ENCODE measurements around the gene MITF.
"Not testable (repeated sequence)": the region's sequence is repeated elsewhere in the genome, so short reads cannot be mapped to it uniquely, and the experiment has no call there.

Gene MITF

DNA sequence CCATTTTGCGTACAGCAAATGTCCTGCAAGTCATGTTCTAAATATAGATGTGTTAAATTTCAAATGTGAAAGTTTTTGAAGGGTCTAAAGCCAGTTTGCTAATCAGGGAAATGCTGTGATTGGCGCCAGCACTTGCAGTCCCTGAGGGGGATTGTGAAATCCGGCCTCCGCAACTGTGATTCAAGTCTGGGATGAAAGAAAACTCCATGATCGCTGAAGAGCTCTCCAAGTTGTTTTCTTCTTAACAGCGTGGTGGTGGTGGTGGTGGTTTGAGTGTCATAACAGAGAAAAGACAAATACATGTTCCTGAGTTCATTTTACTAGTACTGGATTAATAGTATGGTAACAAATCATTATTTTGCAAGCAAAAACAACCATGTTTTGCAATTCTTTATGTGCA, 51.8 kb downstream of the MITF start:
- no peak for DNase-seq

DNA sequence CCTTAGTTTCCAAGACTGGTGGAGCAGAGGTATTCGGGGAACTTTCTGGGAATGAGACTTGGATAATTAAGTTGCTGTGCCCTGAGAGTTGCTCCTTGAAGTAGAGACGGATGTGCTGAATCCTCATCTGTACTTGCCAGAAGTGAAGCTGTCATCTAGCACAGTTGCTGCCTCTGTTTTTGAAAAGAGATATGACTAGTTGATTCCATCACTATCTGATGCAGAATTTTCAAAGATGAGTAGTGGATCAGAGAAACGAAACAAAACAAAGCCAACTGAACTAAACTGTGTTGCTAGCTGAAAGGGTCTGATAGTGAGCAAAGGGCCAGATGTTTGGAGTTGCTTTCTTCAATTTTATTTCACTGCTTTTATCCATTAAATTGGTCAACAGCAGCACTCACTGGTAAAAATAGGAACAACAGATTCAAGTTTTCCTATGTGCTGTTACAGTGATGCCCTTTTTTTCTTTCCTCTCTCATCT, 52.7 kb downstream of the MITF start:
- DNase-seq = no peak

DNA sequence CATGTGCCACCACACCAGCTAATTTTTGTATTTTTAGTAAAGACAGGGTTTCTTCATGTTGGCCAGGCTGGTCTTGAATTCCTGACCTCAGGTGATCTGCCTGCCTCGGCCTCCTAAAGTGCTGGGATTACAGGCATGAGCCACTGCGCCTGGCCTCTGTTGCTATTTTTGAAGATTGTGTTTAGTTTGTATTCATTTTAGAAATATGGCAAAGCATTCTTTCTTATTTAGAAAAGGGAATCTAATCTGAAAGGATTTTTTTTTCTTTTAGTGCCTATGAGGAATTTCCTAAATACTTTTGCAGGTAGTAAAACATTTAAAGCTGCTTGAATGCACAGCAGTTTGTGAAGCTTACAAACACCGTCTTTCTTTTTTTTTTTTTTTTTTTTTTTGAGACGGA, 56.9 kb downstream of the MITF start:
- DNase-seq = not testable (repeated sequence)

- DNase-seq = no peak
Measured at GRCh38 chr3:69803681-69804270, 64.5 kb downstream of the MITF start.

- DNase-seq = no peak
Measured at GRCh38 chr3:69805491-69805890, 66.2 kb downstream of the MITF start.

DNA sequence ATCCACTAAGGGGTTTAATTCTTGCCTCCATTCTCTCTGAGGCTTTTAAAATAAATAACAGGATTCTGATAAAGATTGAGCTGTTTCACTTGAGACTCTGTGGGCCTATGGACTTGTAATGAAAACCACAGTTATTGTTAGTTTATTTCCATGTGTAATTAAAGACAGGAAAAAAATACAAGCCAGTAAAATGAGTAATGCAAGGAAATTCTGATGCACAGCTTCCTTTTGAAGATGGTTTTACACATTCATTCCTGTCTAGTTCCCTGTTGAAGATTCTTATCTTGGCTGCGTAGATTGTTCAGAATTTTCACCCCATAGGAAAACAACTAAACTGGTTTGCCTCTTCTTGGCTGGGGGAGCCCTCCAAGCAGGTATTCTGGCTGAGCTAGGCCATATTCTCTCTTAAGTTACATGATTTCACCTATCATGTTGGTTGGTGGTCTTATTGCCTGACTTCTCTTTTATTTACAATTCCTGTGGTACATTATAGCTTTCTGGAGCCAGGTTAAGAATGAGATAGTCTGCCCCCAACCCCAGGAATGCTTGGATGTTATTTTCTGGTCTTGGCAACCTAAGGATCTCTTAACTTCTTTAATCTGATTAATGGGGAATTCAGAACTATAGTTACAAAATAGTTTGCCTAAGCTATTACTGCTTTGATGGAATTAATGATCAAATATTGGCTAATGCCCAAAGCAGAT, 67.6 kb downstream of the MITF start:
- DNase-seq = no peak

- no peak for DNase-seq
Measured at GRCh38 chr3:69807674-69808073, 68.4 kb downstream of the MITF start.

DNA sequence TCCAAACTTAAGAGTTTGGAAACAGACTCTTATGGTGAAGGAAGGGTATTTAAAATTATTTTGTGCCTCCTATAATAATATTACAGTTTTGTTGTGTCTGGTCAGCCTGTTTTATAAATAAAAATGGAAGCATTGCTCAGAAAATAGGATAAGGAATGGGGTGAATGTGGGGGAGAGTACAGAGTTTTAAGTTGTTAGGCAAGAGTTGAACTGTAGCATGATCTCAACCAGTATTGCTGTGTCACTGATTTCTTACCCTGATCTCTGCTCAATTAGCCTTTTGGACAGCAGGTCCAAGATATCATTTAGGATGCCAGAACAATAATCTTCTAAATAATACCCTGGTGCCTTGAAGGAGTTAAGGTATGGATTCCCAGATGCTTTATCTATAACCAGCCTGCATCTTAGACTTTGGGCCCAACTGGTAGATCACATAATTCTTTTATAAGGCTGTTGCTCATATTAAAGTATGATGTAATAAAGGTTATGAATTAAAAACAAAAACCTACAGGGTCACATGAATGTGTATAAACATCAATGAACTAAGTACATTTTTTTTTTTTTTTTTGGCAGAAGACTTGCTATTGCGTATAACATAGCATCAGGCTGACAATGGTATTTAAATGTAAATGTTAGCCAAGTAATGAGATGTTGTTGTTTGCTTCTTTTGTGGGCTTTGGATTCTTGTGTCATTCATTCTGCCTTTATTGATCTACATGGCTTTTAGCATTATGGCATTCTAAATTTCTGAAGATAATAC, 70.0 kb downstream of the MITF start:
- no peak for DNase-seq

- no peak for DNase-seq
Measured at GRCh38 chr3:69811452-69812401, 72.5 kb downstream of the MITF start.

DNA sequence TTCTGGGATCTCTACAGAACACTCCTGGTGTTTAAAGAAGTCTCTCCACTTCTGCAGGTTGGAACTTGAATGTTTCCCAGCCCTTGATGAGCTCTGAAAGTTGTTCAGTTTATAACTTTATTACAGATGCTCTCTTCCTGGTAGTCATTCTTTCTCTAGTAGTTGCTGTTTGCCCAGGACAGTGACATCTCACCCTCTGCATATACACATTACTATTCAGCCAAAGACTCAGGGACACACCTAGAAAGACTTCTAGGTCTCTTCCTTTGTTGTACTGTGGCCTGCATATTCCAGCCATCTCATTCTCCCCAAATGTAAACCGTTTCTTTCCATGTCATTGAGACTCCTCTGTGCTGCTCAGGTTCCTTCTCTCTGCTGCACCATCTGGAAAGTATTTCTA, 76.7 kb downstream of the MITF start:
- no peak for DNase-seq

GRCh38 chr3:69817988-69818387, 78.7 kb downstream of the MITF start:
- no peak for DNase-seq

- DNase-seq = no peak
Measured at GRCh38 chr3:69819282-69819681, 80.0 kb downstream of the MITF start.

DNA sequence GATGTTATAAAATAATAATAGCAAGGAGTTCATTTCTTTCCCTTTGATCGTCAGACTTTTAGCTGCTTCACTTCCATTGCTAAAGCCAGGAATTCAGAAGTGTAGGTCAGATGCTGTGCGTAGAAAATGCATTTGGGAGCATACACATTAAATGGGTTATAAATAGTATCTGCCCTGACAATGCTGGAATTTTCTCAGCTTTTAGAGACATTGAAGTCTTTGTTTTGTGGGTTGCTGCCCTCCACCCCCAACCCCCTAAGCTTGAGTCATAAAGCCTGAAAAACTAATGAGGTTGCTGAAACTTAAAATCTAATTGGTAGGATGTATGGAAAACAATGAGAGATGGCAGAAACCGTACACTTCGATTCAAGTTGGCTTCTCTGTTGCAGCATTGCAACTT, 81.9 kb downstream of the MITF start:
- DNase-seq = no peak

- no peak for DNase-seq
Measured at GRCh38 chr3:69823743-69824142, 84.5 kb downstream of the MITF start.

DNA sequence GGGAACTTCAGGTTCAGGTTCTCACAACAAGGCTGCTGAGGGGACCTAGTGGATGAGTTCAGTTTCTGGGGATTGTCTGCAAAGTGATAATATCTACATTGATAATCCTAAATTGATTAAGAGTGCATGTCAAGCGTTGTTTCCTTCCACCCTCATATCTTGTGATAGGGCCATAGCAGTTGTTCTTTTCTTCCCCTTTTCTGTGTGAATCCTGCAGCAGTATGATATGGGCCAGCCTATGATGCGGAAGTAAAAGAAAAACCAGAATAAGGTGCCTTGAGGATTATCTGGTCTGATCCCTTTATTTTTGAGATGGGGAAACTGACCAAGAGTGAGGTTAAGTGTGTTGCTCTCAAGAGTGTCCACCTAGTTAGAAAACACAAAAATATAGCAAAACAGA, 86.2 kb downstream of the MITF start:
- no peak for DNase-seq

DNA sequence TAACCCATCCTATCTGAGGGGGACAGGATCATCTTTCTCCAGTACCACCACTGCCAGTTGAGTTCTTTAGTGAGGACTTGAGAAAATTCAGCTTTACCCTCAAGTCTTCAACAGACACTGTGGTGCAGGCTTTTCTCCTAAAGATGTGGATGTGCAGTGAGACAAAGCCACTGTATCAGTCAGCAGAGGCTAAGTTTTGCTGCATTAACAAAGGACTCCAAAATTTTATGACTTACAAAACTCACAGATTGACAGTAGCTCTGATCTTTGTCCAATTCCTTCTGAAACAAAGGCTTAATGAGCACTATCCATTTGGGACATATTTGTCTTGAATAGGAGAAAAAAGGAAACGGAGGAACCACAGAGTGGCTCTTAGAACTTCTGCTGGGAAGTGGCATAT, 87.9 kb downstream of the MITF start:
- no peak for DNase-seq

DNA sequence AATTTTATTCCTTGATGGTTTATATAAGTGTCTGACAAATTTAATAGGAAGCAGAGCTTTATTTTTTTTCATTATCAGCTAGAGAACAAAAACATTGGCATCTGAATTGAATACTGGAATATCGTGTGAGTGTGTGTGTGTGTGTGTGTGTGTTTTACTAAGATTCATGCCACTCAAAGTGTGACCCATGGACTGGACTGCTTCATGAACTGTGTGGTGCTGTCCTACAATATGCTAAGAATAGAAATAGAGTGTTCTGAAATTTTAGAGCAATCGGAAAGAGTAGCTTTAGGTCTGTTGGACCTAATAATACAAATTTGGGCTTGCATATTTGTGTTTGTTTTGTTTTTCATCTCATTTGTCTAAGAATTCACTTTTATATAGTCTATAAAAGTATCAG, 89.6 kb downstream of the MITF start:
- no peak for DNase-seq

GRCh38 chr3:69830147-69830546, 90.9 kb downstream of the MITF start:
- DNase-seq = no peak

DNA sequence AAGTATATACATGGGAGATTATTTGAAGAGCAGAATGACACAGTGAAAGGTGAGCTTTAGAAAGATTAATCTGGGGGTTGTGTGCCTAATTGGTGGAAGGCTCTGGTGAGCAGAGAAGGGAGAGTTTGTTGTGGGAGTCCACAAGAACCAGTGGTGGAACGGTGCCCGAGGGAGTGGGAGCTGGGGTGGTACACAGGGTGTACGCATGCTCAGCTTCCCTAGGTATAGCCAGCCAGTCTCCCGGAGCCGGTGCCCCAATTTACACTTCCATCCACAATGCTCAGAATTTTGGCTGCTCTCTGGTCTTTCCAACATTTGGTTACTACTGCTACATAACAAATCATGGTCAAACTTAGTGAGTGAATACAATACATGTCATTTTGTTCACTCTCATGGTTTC, 92.5 kb downstream of the MITF start:
- DNase-seq = no peak

GRCh38 chr3:69833591-69833990, 94.3 kb downstream of the MITF start:
- DNase-seq = no peak

DNA sequence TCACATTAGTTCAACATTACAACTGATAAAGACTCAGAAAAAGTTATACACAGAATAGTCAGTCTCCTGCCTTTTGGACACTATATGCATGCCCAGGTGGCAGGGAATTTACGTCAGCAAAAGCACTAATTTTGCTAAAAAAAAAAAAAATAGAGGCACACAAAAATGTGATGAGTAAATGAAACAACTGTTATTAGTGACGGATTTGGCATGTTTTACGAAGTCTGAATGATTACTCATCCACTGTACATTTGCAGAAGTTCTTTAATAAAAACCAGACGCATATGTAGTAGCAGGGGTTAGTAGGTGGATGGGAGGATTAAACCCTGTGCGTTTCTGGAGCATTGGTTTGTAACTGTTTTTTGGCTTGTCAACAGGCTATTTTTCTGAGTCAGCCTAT, 99.0 kb downstream of the MITF start:
- no peak for DNase-seq

DNA sequence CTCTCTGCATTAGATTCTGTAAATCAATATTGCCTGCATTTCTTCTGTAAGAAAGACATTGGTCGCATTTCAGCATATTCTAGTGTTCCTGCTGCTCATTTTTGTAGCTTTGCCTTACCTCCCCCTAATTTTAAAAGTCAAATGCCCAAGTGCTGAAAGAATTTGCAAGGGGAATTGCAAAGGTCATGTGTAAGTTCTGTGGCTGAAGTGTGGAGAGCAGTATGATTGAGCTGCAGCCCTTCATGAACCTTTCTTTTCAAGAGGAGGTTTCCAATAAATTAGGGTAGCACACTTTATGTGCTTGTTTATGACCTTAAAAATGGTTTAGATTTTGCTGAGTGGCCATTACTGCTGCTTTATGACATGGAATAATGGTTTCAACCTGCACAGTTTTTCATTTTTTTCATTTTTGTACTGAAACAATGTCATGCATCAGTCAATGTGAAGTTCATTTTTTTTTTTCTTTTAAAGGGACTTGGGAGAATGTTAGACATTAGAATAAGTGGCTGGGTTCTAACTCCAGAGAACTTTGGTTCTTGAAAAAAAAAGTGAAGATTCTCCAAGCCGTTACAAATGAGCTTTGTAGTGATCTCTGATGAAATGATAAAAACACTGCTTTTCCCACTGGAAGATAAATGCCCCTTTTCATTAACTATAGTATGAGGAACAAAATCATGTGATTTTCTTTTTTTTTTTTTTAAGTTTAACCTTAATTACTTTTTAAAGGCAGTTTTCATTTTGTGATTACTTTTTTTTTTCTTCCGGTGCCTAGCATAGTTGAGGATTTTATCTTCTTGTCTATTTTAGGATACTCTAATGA, 99.6 kb downstream of the MITF start:
- no peak for DNase-seq

Data from NCI-H1694 (cell line).